Transverse colon (tissue), 4 donors: Measurements from ENCODE around the gene ASXL1.

Source experiments
- EP300 ChIP-seq: sonication (generic); formaldehyde crosslinking; IDR thresholded peaks from one replicate; pipeline ENCODE4 v1.6.1; 2017; ENCODE audit warnings: antibody characterized with exemption, low read depth
- POLR2AphosphoS5 ChIP-seq, 3 donors: sonication (generic); formaldehyde crosslinking; IDR thresholded peaks; one replicate each; pipeline ENCODE4 v1.6.1; 2016; ENCODE audit warnings: antibody characterized with exemption in 3 of 3
- TF ChIP-seq, protein P1 (sequence below), 5 experiments: fragments of 200-600 bp in 3 of 5; fragments of 450-650 bp in 2 of 5; sonication (generic) in 3 of 5; IDR thresholded peaks; 1 replicate in 2 of 5; 2 replicates in 3 of 5; pipeline ENCODE4 v1.5.1; 2016 to 2017; ENCODE audit warnings: antibody characterized with exemption in 5 of 5, inconsistent platforms in 3 of 5, mild to moderate bottlenecking in 2 of 5, moderate library complexity in 1 of 5

GRCh38 chr20:32474009-32474716, 116.0 kb downstream of the ASXL1 start:
- TF ChIP-seq, protein P1, sequence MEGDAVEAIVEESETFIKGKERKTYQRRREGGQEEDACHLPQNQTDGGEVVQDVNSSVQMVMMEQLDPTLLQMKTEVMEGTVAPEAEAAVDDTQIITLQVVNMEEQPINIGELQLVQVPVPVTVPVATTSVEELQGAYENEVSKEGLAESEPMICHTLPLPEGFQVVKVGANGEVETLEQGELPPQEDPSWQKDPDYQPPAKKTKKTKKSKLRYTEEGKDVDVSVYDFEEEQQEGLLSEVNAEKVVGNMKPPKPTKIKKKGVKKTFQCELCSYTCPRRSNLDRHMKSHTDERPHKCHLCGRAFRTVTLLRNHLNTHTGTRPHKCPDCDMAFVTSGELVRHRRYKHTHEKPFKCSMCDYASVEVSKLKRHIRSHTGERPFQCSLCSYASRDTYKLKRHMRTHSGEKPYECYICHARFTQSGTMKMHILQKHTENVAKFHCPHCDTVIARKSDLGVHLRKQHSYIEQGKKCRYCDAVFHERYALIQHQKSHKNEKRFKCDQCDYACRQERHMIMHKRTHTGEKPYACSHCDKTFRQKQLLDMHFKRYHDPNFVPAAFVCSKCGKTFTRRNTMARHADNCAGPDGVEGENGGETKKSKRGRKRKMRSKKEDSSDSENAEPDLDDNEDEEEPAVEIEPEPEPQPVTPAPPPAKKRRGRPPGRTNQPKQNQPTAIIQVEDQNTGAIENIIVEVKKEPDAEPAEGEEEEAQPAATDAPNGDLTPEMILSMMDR (IDR thresholded peaks at IDR 0.05): no peak
- TF ChIP-seq EP300 (no peak), POLR2AphosphoS5 (IDR thresholded peaks at IDR 0.05) (no peak)
